HUES64 (cell line): ENCODE data around the gene DNAJA3.

Experiments
- H3K27ac ChIP-seq: 2 replicates; pipeline ENCODE4 v1.7.0; 2013; ENCODE audit warnings: low read depth, low read length, inconsistent platforms
- H3K27me3 ChIP-seq: 2 replicates; pipeline ENCODE4 v1.6.1; 2013; ENCODE audit warnings: mild to moderate bottlenecking, low read length; ENCODE audit not compliant: insufficient read depth
- H3K36me3 ChIP-seq: 2 replicates; pipeline ENCODE4 v1.6.1; 2013; ENCODE audit warnings: mild to moderate bottlenecking, low read length; ENCODE audit not compliant: insufficient read depth
- H3K4me1 ChIP-seq: 2 replicates; pipeline ENCODE4 v1.6.1; 2013; ENCODE audit warnings: mild to moderate bottlenecking, low read length, moderate library complexity; ENCODE audit not compliant: insufficient read depth
- H3K4me3 ChIP-seq: 2 replicates; pipeline ENCODE4 v1.5.1; 2013; ENCODE audit warnings: mild to moderate bottlenecking, low read length, moderate library complexity
- H3K9ac ChIP-seq: 2 replicates; pipeline ENCODE4 v1.6.1; 2013; ENCODE audit warnings: mild to moderate bottlenecking, low read depth, low read length
- H3K9me3 ChIP-seq: 2 replicates; pipeline ENCODE4 v1.6.1; 2013; ENCODE audit warnings: low read depth, low read length; ENCODE audit not compliant: insufficient read depth
- WGBS: fragments of 150-250, 120-280 bp; methylation state at CpG from one replicate; pipeline ENCODE4 v1.1.7; 2013; ENCODE audit warnings: missing lambda C conversion rate; 5-methylcytosine and 5-hydroxymethylcytosine counted together

The DNAJA3 gene

GRCh38 chr16:4381935-4382794 lies 43.5 kb upstream of the DNAJA3 start:
- Histone ChIP-seq H3K27ac (no peak overlapping the region), H3K36me3 (peaks cover 4% of the 10 kb centered on the region; the same call in 1 of the 2 replicates), H3K4me1 (peaks cover 7% of the 10 kb centered on the region), H3K9ac (no peak overlapping the region), H3K27me3 (no peaks in the 10 kb centered on the region), H3K9me3 (no peaks in the 10 kb centered on the region), H3K4me3 (no peak overlapping the region)
- 96% methylated on average over 55 of the region's 55 CpGs for WGBS

GRCh38 chr16:4382795-4383357 lies 42.8 kb upstream of the DNAJA3 start:
- Histone ChIP-seq H3K4me3 (no peak overlapping the region), H3K9ac (no peak overlapping the region), H3K36me3 (peaks cover 4% of the 10 kb centered on the region; the same call in 1 of the 2 replicates), H3K27ac (no peak overlapping the region), H3K9me3 (no peaks in the 10 kb centered on the region), H3K27me3 (no peaks in the 10 kb centered on the region), H3K4me1 (peaks cover 1% of the 10 kb centered on the region)
- WGBS, result 96% methylated on average over 21 of the region's 21 CpGs

GRCh38 chr16:4383591-4384444 lies 41.9 kb upstream of the DNAJA3 start:
- H3K36me3 ChIP-seq, result peaks cover 4% of the 10 kb centered on the region; the same call in 1 of the 2 replicates
- 92% methylated on average over 12 of the region's 12 CpGs for WGBS

GRCh38 chr16:4384509-4384942 lies 41.1 kb upstream of the DNAJA3 start:
- 86% methylated on average over 20 of the region's 20 CpGs for WGBS
- Histone ChIP-seq H3K4me1 (peaks cover 9% of the 10 kb centered on the region; the same call in 1 of the 2 replicates), H3K27ac (no peak overlapping the region; the same call in 1 of the 2 replicates), H3K9ac (no peak overlapping the region), H3K4me3 (no peak overlapping the region), H3K36me3 (peaks cover 4% of the 10 kb centered on the region; the same call in 1 of the 2 replicates), H3K27me3 (no peaks in the 10 kb centered on the region), H3K9me3 (no peaks in the 10 kb centered on the region)

More at GRCh38 chr16:4383591-4384444, 41.9 kb upstream of the DNAJA3 start:
- Histone ChIP-seq H3K27me3 (no peaks in the 10 kb centered on the region), H3K4me3 (no peak overlapping the region), H3K27ac (no peak overlapping the region), H3K9ac (no peak overlapping the region; the same call in 1 of the 2 replicates), H3K9me3 (no peaks in the 10 kb centered on the region), H3K4me1 (peaks cover 2% of the 10 kb centered on the region)

GRCh38 chr16:4385066-4385788 lies 40.4 kb upstream of the DNAJA3 start:
- Histone ChIP-seq H3K36me3 (peaks cover 4% of the 10 kb centered on the region; the same call in 1 of the 2 replicates), H3K27me3 (no peaks in the 10 kb centered on the region), H3K9me3 (no peaks in the 10 kb centered on the region), H3K27ac (no peak overlapping the region), H3K4me1 (peaks cover 15% of the 10 kb centered on the region), H3K4me3 (no peak overlapping the region), H3K9ac (no peak overlapping the region)
- WGBS, result 88% methylated on average over 17 of the region's 20 CpGs

- H3K9ac ChIP-seq, result no peak overlapping the region
- H3K4me1 ChIP-seq, result peaks cover 19% of the 10 kb centered on the region
- H3K27ac ChIP-seq, result no peak overlapping the region
- WGBS, result 96% methylated on average over 11 of the region's 11 CpGs
- no peaks in the 10 kb centered on the region for H3K27me3 ChIP-seq
- H3K9me3 ChIP-seq, result no peaks in the 10 kb centered on the region
- peaks cover 4% of the 10 kb centered on the region; the same call in 1 of the 2 replicates for H3K36me3 ChIP-seq
- no peak overlapping the region for H3K4me3 ChIP-seq
Measured at GRCh38 chr16:4385789-4386450, 39.7 kb upstream of the DNAJA3 start.

- 87% methylated on average over 8 of the region's 8 CpGs for WGBS
- Histone ChIP-seq H3K27ac (no peak overlapping the region), H3K4me1 (peaks cover 20% of the 10 kb centered on the region), H3K36me3 (peaks cover 4% of the 10 kb centered on the region; the same call in 1 of the 2 replicates), H3K9me3 (no peaks in the 10 kb centered on the region), H3K27me3 (no peaks in the 10 kb centered on the region), H3K9ac (no peak overlapping the region), H3K4me3 (no peak overlapping the region)
Measured at GRCh38 chr16:4386451-4386805, 39.2 kb upstream of the DNAJA3 start.

GRCh38 chr16:4386951-4387565 lies 38.6 kb upstream of the DNAJA3 start:
- 91% methylated on average over 10 of the region's 10 CpGs for WGBS
- H3K4me1 ChIP-seq, result peaks cover 26% of the 10 kb centered on the region
- no peak overlapping the region for H3K27ac ChIP-seq
- no peaks in the 10 kb centered on the region for H3K27me3 ChIP-seq
- no peaks in the 10 kb centered on the region for H3K9me3 ChIP-seq
- no peak overlapping the region for H3K4me3 ChIP-seq
- peaks cover 4% of the 10 kb centered on the region; the same call in 1 of the 2 replicates for H3K36me3 ChIP-seq
- no peak overlapping the region for H3K9ac ChIP-seq

GRCh38 chr16:4387781-4388180 lies 37.9 kb upstream of the DNAJA3 start:
- H3K27ac ChIP-seq, result peak overlapping the region; percentile 27; the same call in 1 of the 2 replicates
- H3K27me3 ChIP-seq, result no peaks in the 10 kb centered on the region
- H3K4me1 ChIP-seq, result peaks cover 32% of the 10 kb centered on the region
- H3K4me3 ChIP-seq, result no peak overlapping the region
- no peaks in the 10 kb centered on the region for H3K9me3 ChIP-seq
- WGBS, result 93% methylated on average over 20 of the region's 20 CpGs
- H3K9ac ChIP-seq, result no peak overlapping the region
- peaks cover 3% of the 10 kb centered on the region; the same call in 1 of the 2 replicates for H3K36me3 ChIP-seq
